Gastroesophageal sphincter (tissue), 3 donors: ENCODE results near the gene EMILIN1.

Experiments used
- EP300 ChIP-seq: sonication (generic); formaldehyde crosslinking; IDR thresholded peaks from one replicate; pipeline ENCODE4 v1.6.1; 2017; ENCODE audit warnings: antibody characterized with exemption, mild to moderate bottlenecking
- POLR2A ChIP-seq, 2 donors: fragments of 450-650 bp; IDR thresholded peaks; one replicate each; pipeline ENCODE4 v1.6.1; 2017; ENCODE audit warnings: antibody characterized with exemption in 2 of 2, mild to moderate bottlenecking in 2 of 2, moderate library complexity in 1 of 2
- POLR2AphosphoS5 ChIP-seq: sonication (generic); formaldehyde crosslinking; IDR thresholded peaks from one replicate; pipeline ENCODE4 v1.6.1; 2017; ENCODE audit warnings: antibody characterized with exemption
- TF ChIP-seq, protein P1 (sequence below), 4 experiments: fragments of 200-600 bp in 2 of 4; fragments of 450-650 bp in 2 of 4; sonication (generic) in 1 of 4; IDR thresholded peaks; one replicate each; pipeline ENCODE4 v1.5.1; 2017 to 2019; ENCODE audit warnings: antibody characterized with exemption in 4 of 4, mild to moderate bottlenecking in 2 of 4, moderate library complexity in 2 of 4

DNA sequence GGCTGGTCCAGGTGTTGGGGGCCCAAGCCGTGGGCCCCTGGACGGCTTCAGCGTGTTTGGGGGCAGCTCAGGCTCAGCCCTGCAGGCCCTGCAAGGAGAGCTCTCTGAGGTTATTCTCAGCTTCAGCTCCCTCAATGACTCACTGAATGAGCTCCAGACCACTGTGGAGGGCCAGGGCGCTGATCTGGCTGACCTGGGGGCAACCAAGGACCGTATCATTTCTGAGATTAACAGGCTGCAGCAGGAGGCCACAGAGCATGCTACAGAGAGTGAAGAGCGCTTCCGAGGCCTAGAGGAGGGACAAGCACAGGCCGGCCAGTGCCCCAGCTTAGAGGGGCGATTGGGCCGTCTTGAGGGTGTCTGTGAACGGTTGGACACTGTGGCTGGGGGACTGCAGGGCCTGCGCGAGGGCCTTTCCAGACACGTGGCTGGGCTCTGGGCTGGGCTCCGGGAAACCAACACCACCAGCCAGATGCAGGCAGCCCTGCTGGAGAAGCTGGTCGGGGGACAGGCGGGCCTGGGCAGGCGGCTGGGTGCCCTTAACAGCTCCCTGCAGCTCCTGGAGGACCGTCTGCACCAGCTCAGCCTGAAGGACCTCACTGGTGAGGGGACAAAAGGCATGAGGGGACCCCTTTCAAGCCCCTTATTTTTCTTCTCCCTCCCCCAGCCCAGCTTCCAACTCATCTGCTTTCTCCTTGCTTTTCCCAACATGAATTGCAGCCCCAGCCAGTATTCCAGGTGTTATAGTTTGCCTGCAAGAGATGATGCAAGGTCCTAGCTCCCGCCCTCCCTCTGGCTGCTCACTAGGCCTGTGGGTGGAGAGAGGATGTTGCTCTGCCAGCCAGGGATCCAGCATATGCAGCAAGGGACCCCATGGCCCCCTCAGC, 5.2 kb downstream of the EMILIN1 start:
- TF ChIP-seq, protein P1, sequence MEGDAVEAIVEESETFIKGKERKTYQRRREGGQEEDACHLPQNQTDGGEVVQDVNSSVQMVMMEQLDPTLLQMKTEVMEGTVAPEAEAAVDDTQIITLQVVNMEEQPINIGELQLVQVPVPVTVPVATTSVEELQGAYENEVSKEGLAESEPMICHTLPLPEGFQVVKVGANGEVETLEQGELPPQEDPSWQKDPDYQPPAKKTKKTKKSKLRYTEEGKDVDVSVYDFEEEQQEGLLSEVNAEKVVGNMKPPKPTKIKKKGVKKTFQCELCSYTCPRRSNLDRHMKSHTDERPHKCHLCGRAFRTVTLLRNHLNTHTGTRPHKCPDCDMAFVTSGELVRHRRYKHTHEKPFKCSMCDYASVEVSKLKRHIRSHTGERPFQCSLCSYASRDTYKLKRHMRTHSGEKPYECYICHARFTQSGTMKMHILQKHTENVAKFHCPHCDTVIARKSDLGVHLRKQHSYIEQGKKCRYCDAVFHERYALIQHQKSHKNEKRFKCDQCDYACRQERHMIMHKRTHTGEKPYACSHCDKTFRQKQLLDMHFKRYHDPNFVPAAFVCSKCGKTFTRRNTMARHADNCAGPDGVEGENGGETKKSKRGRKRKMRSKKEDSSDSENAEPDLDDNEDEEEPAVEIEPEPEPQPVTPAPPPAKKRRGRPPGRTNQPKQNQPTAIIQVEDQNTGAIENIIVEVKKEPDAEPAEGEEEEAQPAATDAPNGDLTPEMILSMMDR (IDR thresholded peaks at IDR 0.05): no peak
- TF ChIP-seq POLR2A (IDR thresholded peaks at IDR 0.05): no peak
- no peak for TF ChIP-seq POLR2AphosphoS5
- no peak for TF ChIP-seq EP300
